Liver (tissue), 3 donors: ENCODE data around the gene AGFG1.

ENCODE experiments used
- NR2F2 ChIP-seq: IDR thresholded peaks from 2 replicates; pipeline ENCODE4 v1.6.1; 2016; ENCODE audit warnings: antibody characterized with exemption
- TF ChIP-seq, protein P1 (sequence below): IDR thresholded peaks from 2 replicates; pipeline ENCODE4 v1.6.1; 2016; ENCODE audit warnings: antibody characterized with exemption, mild to moderate bottlenecking
- TF ChIP-seq, protein P2 (sequence below): fragments of 150-350 bp; IDR thresholded peaks from 2 replicates; pipeline ENCODE4 v1.5.1; 2017; ENCODE audit warnings: improper control_type of control experiment, low read depth, low read length; ENCODE audit not compliant: missing input control
- donor health status: healthy.
- donor health status: healthy.

DNA sequence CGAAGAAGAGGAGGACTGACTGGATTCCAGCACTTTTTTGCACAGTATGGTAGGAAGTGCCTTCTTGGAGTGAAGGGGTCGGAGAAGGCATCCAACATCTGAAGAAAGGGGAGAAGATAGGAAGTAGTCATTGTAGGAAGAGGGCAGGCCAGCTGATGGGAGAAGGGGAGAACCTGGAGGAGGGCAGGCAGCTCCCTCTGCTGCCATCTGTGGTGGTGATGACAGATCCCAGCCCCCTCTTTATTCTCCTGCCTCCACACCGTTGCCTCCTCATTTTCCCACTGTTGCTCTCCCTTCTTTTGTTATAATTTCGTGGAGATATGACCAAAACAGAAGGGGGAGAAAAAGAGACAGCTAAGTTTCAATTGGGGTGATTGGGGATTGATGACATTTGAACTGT, 123.8 kb downstream of the AGFG1 start:
- TF ChIP-seq, protein P1, sequence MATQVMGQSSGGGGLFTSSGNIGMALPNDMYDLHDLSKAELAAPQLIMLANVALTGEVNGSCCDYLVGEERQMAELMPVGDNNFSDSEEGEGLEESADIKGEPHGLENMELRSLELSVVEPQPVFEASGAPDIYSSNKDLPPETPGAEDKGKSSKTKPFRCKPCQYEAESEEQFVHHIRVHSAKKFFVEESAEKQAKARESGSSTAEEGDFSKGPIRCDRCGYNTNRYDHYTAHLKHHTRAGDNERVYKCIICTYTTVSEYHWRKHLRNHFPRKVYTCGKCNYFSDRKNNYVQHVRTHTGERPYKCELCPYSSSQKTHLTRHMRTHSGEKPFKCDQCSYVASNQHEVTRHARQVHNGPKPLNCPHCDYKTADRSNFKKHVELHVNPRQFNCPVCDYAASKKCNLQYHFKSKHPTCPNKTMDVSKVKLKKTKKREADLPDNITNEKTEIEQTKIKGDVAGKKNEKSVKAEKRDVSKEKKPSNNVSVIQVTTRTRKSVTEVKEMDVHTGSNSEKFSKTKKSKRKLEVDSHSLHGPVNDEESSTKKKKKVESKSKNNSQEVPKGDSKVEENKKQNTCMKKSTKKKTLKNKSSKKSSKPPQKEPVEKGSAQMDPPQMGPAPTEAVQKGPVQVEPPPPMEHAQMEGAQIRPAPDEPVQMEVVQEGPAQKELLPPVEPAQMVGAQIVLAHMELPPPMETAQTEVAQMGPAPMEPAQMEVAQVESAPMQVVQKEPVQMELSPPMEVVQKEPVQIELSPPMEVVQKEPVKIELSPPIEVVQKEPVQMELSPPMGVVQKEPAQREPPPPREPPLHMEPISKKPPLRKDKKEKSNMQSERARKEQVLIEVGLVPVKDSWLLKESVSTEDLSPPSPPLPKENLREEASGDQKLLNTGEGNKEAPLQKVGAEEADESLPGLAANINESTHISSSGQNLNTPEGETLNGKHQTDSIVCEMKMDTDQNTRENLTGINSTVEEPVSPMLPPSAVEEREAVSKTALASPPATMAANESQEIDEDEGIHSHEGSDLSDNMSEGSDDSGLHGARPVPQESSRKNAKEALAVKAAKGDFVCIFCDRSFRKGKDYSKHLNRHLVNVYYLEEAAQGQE = no peak
- no peak for TF ChIP-seq NR2F2
- TF ChIP-seq, protein P2, sequence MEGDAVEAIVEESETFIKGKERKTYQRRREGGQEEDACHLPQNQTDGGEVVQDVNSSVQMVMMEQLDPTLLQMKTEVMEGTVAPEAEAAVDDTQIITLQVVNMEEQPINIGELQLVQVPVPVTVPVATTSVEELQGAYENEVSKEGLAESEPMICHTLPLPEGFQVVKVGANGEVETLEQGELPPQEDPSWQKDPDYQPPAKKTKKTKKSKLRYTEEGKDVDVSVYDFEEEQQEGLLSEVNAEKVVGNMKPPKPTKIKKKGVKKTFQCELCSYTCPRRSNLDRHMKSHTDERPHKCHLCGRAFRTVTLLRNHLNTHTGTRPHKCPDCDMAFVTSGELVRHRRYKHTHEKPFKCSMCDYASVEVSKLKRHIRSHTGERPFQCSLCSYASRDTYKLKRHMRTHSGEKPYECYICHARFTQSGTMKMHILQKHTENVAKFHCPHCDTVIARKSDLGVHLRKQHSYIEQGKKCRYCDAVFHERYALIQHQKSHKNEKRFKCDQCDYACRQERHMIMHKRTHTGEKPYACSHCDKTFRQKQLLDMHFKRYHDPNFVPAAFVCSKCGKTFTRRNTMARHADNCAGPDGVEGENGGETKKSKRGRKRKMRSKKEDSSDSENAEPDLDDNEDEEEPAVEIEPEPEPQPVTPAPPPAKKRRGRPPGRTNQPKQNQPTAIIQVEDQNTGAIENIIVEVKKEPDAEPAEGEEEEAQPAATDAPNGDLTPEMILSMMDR = no peak
